GM19463 (cell line): ENCODE results near the gene PDXDC1.
A peak's percentile ranks its signal among the peaks of the same experiment; 100 is the strongest.
"Not testable (repeated sequence)": the region's sequence is repeated elsewhere in the genome, so short reads cannot be mapped to it uniquely, and the experiment has no call there.

Experiments used
- ATAC-seq: cut with Tn5 transposase; IDR thresholded peaks from one replicate; pipeline ENCODE4 v1.9.1; 2021; ENCODE audit warnings: mild to moderate bottlenecking, moderate library complexity; ENCODE audit not compliant: unreplicated experiment

PDXDC1 gene

DNA sequence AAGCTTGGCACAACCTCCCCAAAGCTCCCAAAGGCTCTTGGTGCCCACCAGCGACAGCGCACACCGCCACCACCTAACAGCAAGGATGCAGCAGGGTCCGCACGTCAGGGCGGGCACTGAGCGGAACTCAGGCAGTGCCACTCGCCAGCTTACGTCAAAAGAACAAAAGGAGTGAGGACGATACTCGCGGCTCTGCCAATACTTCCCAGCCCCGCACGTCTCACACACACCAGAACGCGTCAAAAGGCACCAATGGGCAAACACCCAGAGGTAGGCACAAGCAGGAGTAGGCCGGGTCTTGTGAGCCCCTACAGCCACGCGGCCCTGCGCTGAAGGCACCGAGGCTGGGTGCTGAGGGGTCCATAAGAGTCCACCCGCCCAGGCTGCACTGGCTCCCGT lies 171.4 kb downstream of the PDXDC1 start:
- not testable (repeated sequence) for ATAC-seq

GRCh38 chr16:15148831-15149230 lies 174.0 kb downstream of the PDXDC1 start:
- not testable (repeated sequence) for ATAC-seq

- ATAC-seq = not testable (repeated sequence)
Measured at GRCh38 chr16:15149260-15149659, 174.4 kb downstream of the PDXDC1 start.

DNA sequence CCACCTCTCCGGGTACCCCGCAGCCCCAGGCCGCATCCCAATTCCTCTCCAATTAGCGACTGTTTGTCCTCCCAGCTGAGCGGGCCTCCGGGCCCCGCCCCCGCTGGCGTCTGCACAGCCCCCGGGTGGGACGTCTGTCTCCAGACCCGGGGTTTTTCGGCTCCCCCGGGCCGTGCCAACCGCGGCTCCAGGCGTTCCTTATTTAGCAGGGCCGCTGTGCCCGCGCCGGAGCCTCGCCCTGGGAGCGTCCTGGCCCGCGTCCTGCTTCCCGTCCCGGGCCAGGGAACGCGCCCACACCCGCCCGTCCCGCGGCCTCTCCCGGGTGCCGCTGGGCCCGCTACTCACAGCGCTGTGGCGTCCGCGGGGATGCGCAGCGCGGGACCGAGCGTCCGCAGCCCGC lies 179.2 kb downstream of the PDXDC1 start:
- not testable (repeated sequence) for ATAC-seq

- peak; percentile 85 for ATAC-seq
Measured at GRCh38 chr16:15154650-15155562, 180.1 kb downstream of the PDXDC1 start.

DNA sequence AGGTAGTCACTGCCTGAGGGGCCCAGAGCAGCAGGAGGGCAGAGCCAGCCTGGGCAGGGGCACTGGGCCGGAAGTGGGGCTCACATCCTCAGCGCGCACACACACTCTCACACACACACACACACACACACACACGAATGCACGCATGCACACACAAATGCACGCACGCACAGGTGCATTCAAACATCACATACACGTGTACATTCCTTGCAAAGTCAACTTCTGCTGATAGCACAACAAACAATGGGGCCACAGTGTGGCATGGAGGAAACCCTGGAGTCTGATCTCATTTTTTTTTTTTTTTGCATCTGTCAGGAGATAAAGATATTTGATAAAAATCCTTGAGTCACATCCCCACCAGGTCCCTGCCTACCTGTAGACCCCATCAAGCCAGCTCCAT lies 182.8 kb downstream of the PDXDC1 start:
- not testable (repeated sequence) for ATAC-seq

DNA sequence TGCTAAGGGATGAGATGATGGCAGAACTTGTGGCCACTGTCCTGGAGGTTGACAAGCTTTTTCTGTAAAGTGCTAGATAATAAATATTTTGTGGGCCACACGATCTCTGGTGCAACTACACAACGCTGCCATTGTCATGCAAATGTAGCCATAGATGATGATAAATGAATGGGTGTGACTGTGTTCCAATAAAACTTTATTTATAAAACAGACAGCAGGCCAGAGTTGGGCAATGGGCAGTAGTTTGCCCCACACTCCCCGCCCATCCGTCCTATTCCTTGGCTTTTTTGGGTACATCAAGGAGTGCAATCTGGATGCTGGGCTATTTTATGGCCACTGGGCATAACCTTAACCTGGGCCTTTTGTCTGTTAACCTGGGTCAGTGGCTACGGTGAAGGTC lies 184.8 kb downstream of the PDXDC1 start:
- not testable (repeated sequence) for ATAC-seq

DNA sequence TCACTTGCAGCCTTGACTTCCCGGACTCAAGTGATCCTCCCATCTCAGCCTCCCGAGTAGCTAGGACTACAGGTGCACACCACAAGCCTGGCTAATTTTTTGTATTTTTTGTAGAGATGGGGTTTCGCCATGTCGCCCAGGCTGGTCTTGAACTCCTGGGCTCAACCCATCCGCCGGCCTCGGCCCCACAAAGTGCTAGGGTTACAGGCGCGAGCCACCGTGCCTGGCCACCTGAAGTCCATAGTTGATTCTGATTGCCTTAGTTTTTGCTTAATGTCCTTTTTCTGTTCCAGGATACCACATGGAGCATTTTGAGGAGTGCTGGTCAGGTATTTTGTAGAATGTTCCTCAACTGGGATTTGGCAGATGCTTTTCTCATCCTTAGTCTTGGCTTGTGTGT lies 185.7 kb downstream of the PDXDC1 start:
- not testable (repeated sequence) for ATAC-seq

DNA sequence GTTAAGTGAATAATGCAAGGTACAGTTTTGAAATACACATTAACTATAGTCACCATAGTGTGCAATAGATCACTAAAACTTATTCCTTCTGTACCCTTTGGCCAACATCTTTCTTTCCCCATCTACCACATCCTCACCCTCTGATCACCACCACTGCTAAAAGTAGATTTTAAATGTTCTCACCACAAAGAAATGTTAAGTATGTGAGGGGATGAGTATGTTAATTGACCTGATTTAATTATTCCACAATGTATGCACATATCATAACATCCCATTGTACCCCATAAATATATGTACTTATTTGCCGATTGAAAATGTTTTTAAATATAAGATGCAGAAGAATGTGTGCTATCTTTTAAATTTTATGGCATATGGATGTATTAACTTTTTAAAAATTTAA lies 188.2 kb downstream of the PDXDC1 start:
- ATAC-seq = not testable (repeated sequence)

DNA sequence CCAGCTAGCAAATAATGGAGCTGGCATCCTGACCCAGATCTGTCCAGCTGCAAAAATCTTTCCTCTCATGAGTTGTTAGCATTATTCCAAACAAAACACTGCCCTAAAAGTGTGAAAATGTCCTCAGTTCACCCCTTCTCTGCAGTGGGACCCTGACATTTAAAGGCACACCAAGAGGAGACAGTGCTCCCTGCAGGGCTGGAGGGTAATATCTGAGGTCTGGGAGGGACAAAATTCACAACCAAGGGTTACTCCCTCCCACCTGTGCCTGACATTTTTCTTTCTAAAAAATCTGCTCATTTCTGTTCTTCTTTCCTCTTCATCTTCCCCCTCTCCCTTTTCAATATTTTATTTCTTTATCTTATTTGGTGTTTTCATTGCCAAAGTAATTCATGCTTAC lies 191.4 kb downstream of the PDXDC1 start:
- not testable (repeated sequence) for ATAC-seq

GRCh38 chr16:15168303-15168702 lies 193.5 kb downstream of the PDXDC1 start:
- ATAC-seq = not testable (repeated sequence)

DNA sequence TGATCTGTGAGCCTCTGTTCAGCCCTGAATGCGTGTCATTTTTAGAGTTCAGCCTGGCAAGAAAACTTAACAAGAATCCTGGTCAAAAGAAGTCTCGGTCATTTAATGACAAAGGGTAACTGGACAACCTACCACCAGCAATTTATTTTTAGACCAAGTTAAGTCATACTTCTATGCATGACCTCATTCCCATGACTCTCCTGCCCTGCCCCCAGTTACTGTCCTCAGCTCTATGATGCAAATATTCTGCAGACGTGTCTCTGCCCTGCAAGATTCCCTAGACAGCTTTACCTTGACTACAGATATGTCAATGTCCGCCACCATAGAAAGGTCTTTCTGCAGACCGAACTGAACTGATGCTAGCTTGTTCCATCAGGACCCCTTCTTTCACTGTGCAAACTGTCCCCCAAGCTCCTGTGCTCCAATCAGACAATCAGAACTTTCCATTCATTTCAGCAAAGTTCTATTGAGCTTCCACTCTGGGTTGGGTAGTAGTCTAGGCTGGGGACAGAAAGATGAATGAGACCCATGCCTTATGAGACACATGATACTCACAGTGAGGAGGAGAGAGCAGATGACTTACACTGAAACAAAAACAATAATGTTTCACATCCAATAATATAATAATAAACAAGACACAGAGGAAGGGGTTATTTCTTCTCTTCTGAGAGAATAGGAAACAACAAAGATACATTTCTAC lies 194.3 kb downstream of the PDXDC1 start:
- not testable (repeated sequence) for ATAC-seq

DNA sequence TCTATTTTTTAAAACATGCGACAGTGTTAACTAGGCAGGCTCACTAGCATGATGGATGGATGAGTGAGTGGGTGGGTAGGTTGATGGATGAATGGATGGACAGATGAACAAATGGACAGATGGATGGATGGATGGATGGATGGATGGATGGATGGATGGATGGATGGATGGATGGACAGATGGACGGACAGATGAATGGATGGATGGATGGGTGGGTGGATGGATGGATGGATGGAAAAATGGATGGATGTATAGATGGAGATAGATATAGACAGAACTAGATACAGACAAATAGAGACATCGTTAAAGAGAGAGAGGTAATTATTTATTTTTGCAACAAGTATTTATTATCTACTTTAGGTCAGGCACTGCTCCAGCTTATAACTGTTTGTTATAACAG lies 205.1 kb downstream of the PDXDC1 start:
- ATAC-seq = not testable (repeated sequence)

DNA sequence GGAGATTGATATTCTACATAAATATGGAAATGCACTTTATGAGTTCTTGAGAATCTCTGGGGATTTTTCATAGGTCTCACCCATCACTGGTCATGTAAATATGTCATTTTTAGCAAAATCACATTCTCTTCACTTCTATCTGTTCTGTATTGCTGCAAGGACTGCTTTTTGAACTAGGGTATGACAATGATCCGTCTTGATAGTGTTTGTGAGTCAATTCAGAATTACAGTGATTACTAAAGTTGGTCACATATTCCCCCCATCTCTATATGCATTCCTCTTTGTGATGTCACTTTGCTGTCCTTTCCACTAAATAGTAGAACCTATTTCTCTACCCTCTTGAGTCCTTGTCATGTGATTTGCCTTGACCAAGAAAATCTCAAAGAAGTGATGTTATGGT lies 206.1 kb downstream of the PDXDC1 start:
- not testable (repeated sequence) for ATAC-seq

GRCh38 chr16:15184000-15184399 lies 209.2 kb downstream of the PDXDC1 start:
- ATAC-seq = not testable (repeated sequence)
